ENCODE results near the gene CCDC7.
"Not testable (repeated sequence)": the region's sequence is repeated elsewhere in the genome, so short reads cannot be mapped to it uniquely, and the experiment has no call there.

The CCDC7 gene

GRCh38 chr10:32540691-32541470 lies 94.9 kb downstream of the CCDC7 start:
- CTCF ChIA-PET = no interaction called here

GRCh38 chr10:32548208-32548607 lies 102.3 kb downstream of the CCDC7 start:
- POLR2A ChIA-PET = no interaction called here
- CTCF ChIA-PET = no interaction called here

More at GRCh38 chr10:32540691-32541470, 94.9 kb downstream of the CCDC7 start:
- no peak for DNase-seq (ENCODE audit: extremely low spot score)
- no peak for TF ChIP-seq CTCF (IDR thresholded peaks at IDR 0.05; ENCODE audit: control extremely low read depth, extremely low read depth, low read depth, missing control alignments)
- POLR2A ChIA-PET = no interaction called here

GRCh38 chr10:32556783-32557395 lies 110.9 kb downstream of the CCDC7 start:
- no peak for DNase-seq (ENCODE audit: extremely low spot score)
- TF ChIP-seq CTCF (IDR thresholded peaks at IDR 0.05; ENCODE audit: control extremely low read depth, extremely low read depth, low read depth, missing control alignments) = no peak
- CTCF ChIA-PET = interaction anchor here (1.0 to 1.2 kb wide), 2 partner anchors 10 to 17 kb away, joined by 3 to 4 read pairs; no protein-coding TSS in a partner anchor
- POLR2A ChIA-PET = no interaction called here

More at GRCh38 chr10:32548208-32548607, 102.3 kb downstream of the CCDC7 start:
- no peak for DNase-seq (ENCODE audit: extremely low spot score)
- TF ChIP-seq CTCF (IDR thresholded peaks at IDR 0.05; ENCODE audit: control extremely low read depth, extremely low read depth, low read depth, missing control alignments) = no peak

GRCh38 chr10:32562695-32563094 lies 116.8 kb downstream of the CCDC7 start:
- POLR2A ChIA-PET; DNase-seq (ENCODE audit: extremely low spot score); CTCF ChIA-PET: not testable (repeated sequence)

GRCh38 chr10:32577448-32577847 lies 131.5 kb downstream of the CCDC7 start:
- ChIA-PET CTCF (no interaction called here), POLR2A (no interaction called here)
- no peak for DNase-seq (ENCODE audit: extremely low spot score)
- TF ChIP-seq CTCF (IDR thresholded peaks at IDR 0.05; ENCODE audit: control extremely low read depth, extremely low read depth, low read depth, missing control alignments) = no peak

- no peak for DNase-seq (ENCODE audit: extremely low spot score)
- TF ChIP-seq CTCF (IDR thresholded peaks at IDR 0.05; ENCODE audit: control extremely low read depth, extremely low read depth, low read depth, missing control alignments) = no peak
- ChIA-PET CTCF (no interaction called here), POLR2A (no interaction called here)
These were observed 137.0 kb downstream of the CCDC7 start for GRCh38 chr10:32582946-32583345.

GRCh38 chr10:32598022-32598421 lies 152.1 kb downstream of the CCDC7 start:
- CTCF ChIA-PET; POLR2A ChIA-PET; DNase-seq (ENCODE audit: extremely low spot score): not testable (repeated sequence)
